Measurements from ENCODE around the gene TRRAP.

The TRRAP gene

GRCh38 chr7:98945852-98946251 is 67.5 kb downstream of the TRRAP start:
- H3K4me1 ChIP-seq (ENCODE audit: control insufficient read depth, insufficient read depth, low read length) = no peaks in the 10 kb centered on the region
- no peak overlapping the region for H3K4me3 ChIP-seq (ENCODE audit: low read length in 2 of 2)
- peaks cover 59 to 65% of the 10 kb centered on the region in 2 donors for H3K36me3 ChIP-seq (ENCODE audit: control insufficient read depth in 2 of 2, insufficient read depth in 2 of 2, low read length in 2 of 2)
- no peaks in the 10 kb centered on the region for H3K9me3 ChIP-seq (ENCODE audit: control insufficient read depth in 2 of 2, low read length in 2 of 2)
- H3K9ac ChIP-seq (ENCODE audit: low read length in 2 of 2) = no peak overlapping the region
- no peaks in the 10 kb centered on the region for H3K27me3 ChIP-seq (ENCODE audit: control insufficient read depth in 1 of 2, insufficient read depth in 2 of 2, low read length in 2 of 2)
- H3K27ac ChIP-seq (ENCODE audit: low read length) = no peak overlapping the region

- H3K4me3 ChIP-seq (ENCODE audit: low read length in 2 of 2) = no peak overlapping the region
- H3K9me3 ChIP-seq (ENCODE audit: control insufficient read depth in 2 of 2, low read length in 2 of 2) = no peaks in the 10 kb centered on the region
- no peak overlapping the region for H3K27ac ChIP-seq (ENCODE audit: low read length)
- H3K36me3 ChIP-seq (ENCODE audit: control insufficient read depth in 2 of 2, insufficient read depth in 2 of 2, low read length in 2 of 2) = peaks cover 61 to 65% of the 10 kb centered on the region in 2 donors
- no peaks in the 10 kb centered on the region for H3K4me1 ChIP-seq (ENCODE audit: control insufficient read depth, insufficient read depth, low read length)
- no peaks in the 10 kb centered on the region for H3K27me3 ChIP-seq (ENCODE audit: control insufficient read depth in 1 of 2, insufficient read depth in 2 of 2, low read length in 2 of 2)
- no peak overlapping the region for H3K9ac ChIP-seq (ENCODE audit: low read length in 2 of 2)
These were observed 68.1 kb downstream of the TRRAP start for GRCh38 chr7:98946389-98946788.

GRCh38 chr7:98949336-98950044 is 71.2 kb downstream of the TRRAP start:
- H3K27ac ChIP-seq (ENCODE audit: low read length) = no peak overlapping the region
- H3K4me3 ChIP-seq (ENCODE audit: low read length in 2 of 2) = no peak overlapping the region
- H3K36me3 ChIP-seq (ENCODE audit: control insufficient read depth in 2 of 2, insufficient read depth in 2 of 2, low read length in 2 of 2) = peaks cover 73 to 74% of the 10 kb centered on the region in 2 donors
- H3K4me1 ChIP-seq (ENCODE audit: control insufficient read depth, insufficient read depth, low read length) = no peaks in the 10 kb centered on the region
- no peaks in the 10 kb centered on the region for H3K27me3 ChIP-seq (ENCODE audit: control insufficient read depth in 1 of 2, insufficient read depth in 2 of 2, low read length in 2 of 2)
- H3K9ac ChIP-seq (ENCODE audit: low read length in 2 of 2) = no peak overlapping the region
- no peaks in the 10 kb centered on the region for H3K9me3 ChIP-seq (ENCODE audit: control insufficient read depth in 2 of 2, low read length in 2 of 2)

GRCh38 chr7:98955992-98956391 is 77.7 kb downstream of the TRRAP start:
- Histone ChIP-seq H3K27ac (ENCODE audit: low read length) (no peak overlapping the region), H3K36me3 (ENCODE audit: control insufficient read depth in 2 of 2, insufficient read depth in 2 of 2, low read length in 2 of 2) (peaks cover 78 to 79% of the 10 kb centered on the region in 2 donors), H3K9ac (ENCODE audit: low read length in 2 of 2) (no peak overlapping the region), H3K4me3 (ENCODE audit: low read length in 2 of 2) (no peak overlapping the region), H3K27me3 (ENCODE audit: control insufficient read depth in 1 of 2, insufficient read depth in 2 of 2, low read length in 2 of 2) (no peaks in the 10 kb centered on the region), H3K9me3 (ENCODE audit: control insufficient read depth in 2 of 2, low read length in 2 of 2) (no peaks in the 10 kb centered on the region), H3K4me1 (ENCODE audit: control insufficient read depth, insufficient read depth, low read length) (no peaks in the 10 kb centered on the region)

DNA sequence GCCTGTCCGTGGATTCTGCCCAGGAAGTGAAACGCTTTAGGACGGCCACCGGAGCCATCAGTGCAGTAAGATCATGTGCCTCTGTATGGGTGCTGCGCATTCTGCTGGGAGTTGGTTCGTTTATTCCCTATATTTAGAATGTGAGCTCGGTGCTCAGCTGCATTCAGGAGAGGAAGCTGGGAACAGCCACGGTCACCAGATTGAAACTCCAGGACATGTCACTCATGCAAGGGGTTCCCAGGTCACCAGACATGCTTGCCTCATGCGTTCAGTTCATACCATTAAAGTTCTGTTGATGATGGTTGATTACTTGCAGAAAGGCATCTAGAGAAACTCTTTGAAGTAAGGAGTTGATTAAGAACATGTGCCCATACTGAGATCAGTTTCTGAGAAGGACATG is 78.1 kb downstream of the TRRAP start:
- H3K27ac ChIP-seq (ENCODE audit: low read length) = no peak overlapping the region

DNA sequence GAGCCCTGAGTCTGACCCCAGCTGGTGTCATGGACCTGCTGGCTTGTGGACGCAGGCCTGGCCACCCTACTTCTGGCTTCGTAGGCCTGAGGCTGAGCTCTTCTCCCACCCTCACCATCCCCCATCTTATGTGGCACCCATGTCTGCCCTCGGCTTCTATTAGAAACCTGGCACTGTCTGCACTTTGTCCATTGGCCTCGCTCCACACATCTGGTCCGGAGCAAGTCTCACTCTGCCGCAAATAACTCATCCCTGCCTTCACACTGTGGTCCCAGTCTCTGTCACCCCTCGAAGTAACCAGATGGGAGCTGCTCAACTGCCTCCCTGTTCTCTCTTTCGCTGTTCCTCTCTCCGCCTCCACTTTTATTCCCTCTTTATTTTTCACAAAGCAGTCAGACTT is 78.6 kb downstream of the TRRAP start:
- Histone ChIP-seq H3K4me1 (ENCODE audit: control insufficient read depth, insufficient read depth, low read length) (no peaks in the 10 kb centered on the region), H3K4me3 (ENCODE audit: low read length in 2 of 2) (no peak overlapping the region), H3K9me3 (ENCODE audit: control insufficient read depth in 2 of 2, low read length in 2 of 2) (no peaks in the 10 kb centered on the region), H3K9ac (ENCODE audit: low read length in 2 of 2) (no peak overlapping the region), H3K27ac (ENCODE audit: low read length) (no peak overlapping the region), H3K36me3 (ENCODE audit: control insufficient read depth in 2 of 2, insufficient read depth in 2 of 2, low read length in 2 of 2) (peaks cover 75 to 76% of the 10 kb centered on the region in 2 donors), H3K27me3 (ENCODE audit: control insufficient read depth in 1 of 2, insufficient read depth in 2 of 2, low read length in 2 of 2) (no peaks in the 10 kb centered on the region)

More for the DNA sequence above, 78.1 kb downstream of the TRRAP start:
- no peaks in the 10 kb centered on the region for H3K27me3 ChIP-seq (ENCODE audit: control insufficient read depth in 1 of 2, insufficient read depth in 2 of 2, low read length in 2 of 2)
- H3K9ac ChIP-seq (ENCODE audit: low read length in 2 of 2) = no peak overlapping the region
- H3K4me1 ChIP-seq (ENCODE audit: control insufficient read depth, insufficient read depth, low read length) = no peaks in the 10 kb centered on the region
- no peak overlapping the region for H3K4me3 ChIP-seq (ENCODE audit: low read length in 2 of 2)
- H3K36me3 ChIP-seq (ENCODE audit: control insufficient read depth in 2 of 2, insufficient read depth in 2 of 2, low read length in 2 of 2) = peaks cover 78 to 79% of the 10 kb centered on the region in 2 donors
- H3K9me3 ChIP-seq (ENCODE audit: control insufficient read depth in 2 of 2, low read length in 2 of 2) = no peaks in the 10 kb centered on the region

DNA sequence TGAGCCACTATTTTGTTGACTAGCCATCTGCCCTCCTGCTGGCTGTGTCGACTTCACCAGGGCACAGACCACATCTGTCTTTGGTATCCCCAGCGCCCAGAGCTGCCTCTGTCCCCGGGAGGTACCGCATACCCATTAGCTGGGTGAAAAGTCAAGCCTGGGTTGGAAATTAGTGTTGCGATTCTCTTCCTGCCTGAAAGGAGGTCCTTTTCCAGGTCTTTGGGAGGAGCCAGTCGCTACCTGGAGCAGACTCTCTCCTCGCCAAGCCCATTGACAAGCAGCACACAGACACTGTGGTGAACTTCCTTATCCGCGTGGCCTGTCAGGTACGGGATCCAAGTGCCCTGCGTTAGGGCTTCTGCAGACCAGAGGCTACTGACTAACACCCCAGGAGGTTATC is 79.4 kb downstream of the TRRAP start:
- Histone ChIP-seq H3K27me3 (ENCODE audit: control insufficient read depth in 1 of 2, insufficient read depth in 2 of 2, low read length in 2 of 2) (no peaks in the 10 kb centered on the region), H3K9me3 (ENCODE audit: control insufficient read depth in 2 of 2, low read length in 2 of 2) (no peaks in the 10 kb centered on the region), H3K36me3 (ENCODE audit: control insufficient read depth in 2 of 2, insufficient read depth in 2 of 2, low read length in 2 of 2) (peaks cover 76 to 78% of the 10 kb centered on the region in 2 donors), H3K9ac (ENCODE audit: low read length in 2 of 2) (no peak overlapping the region), H3K4me1 (ENCODE audit: control insufficient read depth, insufficient read depth, low read length) (no peaks in the 10 kb centered on the region), H3K27ac (ENCODE audit: low read length) (no peak overlapping the region), H3K4me3 (ENCODE audit: low read length in 2 of 2) (no peak overlapping the region)

DNA sequence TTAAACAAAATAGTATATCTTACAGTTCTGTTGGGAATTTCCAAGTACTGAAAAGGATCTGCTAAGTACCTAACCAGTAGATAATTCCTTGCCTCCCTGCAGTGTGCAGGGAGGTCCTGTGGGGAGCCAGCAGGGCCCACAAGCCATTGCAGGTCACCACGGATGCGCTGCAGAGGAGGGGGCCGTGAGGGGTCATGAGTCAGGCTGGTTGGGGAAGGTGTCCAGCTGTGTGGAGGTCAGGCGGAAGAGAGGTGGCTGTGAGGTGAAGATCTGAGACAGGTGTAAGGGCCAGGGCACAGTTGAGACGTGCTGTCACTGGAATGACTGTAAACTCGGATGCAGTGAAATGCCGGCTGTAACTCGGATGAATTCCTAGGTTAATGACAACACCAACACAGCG is 80.6 kb downstream of the TRRAP start:
- Histone ChIP-seq H3K9me3 (ENCODE audit: control insufficient read depth in 2 of 2, low read length in 2 of 2) (no peaks in the 10 kb centered on the region), H3K9ac (ENCODE audit: low read length in 2 of 2) (no peak overlapping the region), H3K36me3 (ENCODE audit: control insufficient read depth in 2 of 2, insufficient read depth in 2 of 2, low read length in 2 of 2) (peaks cover 71 to 77% of the 10 kb centered on the region in 2 donors), H3K4me3 (ENCODE audit: low read length in 2 of 2) (no peak overlapping the region), H3K27me3 (ENCODE audit: control insufficient read depth in 1 of 2, insufficient read depth in 2 of 2, low read length in 2 of 2) (no peaks in the 10 kb centered on the region), H3K27ac (ENCODE audit: low read length) (no peak overlapping the region), H3K4me1 (ENCODE audit: control insufficient read depth, insufficient read depth, low read length) (no peaks in the 10 kb centered on the region)

DNA sequence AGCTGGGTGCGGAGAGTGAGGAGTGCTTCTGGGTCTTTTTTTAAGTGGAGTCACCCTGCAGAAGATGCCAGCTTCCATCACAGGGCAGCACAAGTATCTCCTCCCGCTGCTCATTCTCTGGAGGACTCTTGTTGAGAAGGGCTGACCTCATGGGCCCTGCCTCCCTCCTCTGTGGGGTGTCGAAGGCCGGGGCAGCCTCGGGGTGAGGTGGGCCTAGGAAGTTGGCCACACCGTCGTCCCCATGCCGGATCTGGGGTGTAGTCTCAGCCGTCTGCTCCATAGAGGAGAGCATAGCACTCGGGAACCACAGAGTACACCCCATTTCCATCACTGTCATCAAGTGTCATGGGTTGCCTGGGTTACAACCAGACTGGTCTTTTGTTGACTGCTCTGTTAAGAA is 85.0 kb downstream of the TRRAP start:
- H3K36me3 ChIP-seq (ENCODE audit: control insufficient read depth in 2 of 2, insufficient read depth in 2 of 2, low read length in 2 of 2) = peaks cover 51 to 68% of the 10 kb centered on the region in 2 donors
- no peaks in the 10 kb centered on the region for H3K9me3 ChIP-seq (ENCODE audit: control insufficient read depth in 2 of 2, low read length in 2 of 2)
- H3K4me1 ChIP-seq (ENCODE audit: control insufficient read depth, insufficient read depth, low read length) = no peaks in the 10 kb centered on the region
- H3K27ac ChIP-seq (ENCODE audit: low read length) = no peak overlapping the region
- H3K4me3 ChIP-seq (ENCODE audit: low read length in 2 of 2) = no peak overlapping the region
- no peaks in the 10 kb centered on the region for H3K27me3 ChIP-seq (ENCODE audit: control insufficient read depth in 1 of 2, insufficient read depth in 2 of 2, low read length in 2 of 2)
- no peak overlapping the region for H3K9ac ChIP-seq (ENCODE audit: low read length in 2 of 2)

DNA sequence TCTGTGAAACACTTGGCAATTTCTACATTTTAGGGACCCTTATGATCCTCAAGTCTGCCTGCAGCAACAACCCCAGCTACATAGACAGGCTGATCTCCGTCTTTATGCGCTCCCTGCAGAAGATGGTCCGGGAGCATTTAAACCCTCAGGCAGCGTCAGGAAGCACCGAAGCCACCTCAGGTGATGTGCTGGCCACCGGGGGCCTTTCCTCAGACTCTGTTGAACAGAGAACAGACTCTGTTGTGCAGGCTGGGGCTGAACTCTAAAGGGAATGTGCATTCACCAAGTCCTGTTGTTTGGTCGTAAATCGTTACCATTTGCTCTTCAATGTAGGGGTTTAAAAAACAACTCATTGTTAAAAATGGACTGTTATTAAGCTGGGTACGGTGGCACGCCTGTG is 86.3 kb downstream of the TRRAP start:
- Histone ChIP-seq H3K9ac (ENCODE audit: low read length in 2 of 2) (no peak overlapping the region), H3K36me3 (ENCODE audit: control insufficient read depth in 2 of 2, insufficient read depth in 2 of 2, low read length in 2 of 2) (peaks cover 55 to 69% of the 10 kb centered on the region in 2 donors), H3K4me3 (ENCODE audit: low read length in 2 of 2) (no peak overlapping the region), H3K27ac (ENCODE audit: low read length) (no peak overlapping the region), H3K9me3 (ENCODE audit: control insufficient read depth in 2 of 2, low read length in 2 of 2) (no peaks in the 10 kb centered on the region), H3K4me1 (ENCODE audit: control insufficient read depth, insufficient read depth, low read length) (no peaks in the 10 kb centered on the region), H3K27me3 (ENCODE audit: control insufficient read depth in 1 of 2, insufficient read depth in 2 of 2, low read length in 2 of 2) (no peaks in the 10 kb centered on the region)

DNA sequence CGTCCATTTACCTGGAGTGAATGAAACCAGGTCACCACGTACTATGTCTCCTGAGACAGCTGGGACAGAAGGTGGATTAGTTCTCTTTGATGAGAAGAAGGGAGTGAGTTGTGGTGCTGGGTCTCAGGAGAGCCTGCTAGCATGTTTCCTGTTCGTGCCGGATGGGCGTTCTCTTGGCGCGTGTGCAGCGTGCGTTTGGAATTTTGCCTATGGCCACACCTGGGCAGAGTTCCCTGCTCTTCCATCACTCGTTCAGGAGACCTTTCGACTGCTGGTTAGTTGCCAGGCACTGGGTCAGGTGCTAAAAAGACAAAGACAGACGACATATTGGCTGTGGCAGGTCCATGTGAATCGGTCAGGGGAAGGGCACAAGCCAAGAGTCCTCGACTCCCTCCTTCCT is 90.3 kb downstream of the TRRAP start:
- H3K4me3 ChIP-seq (ENCODE audit: low read length in 2 of 2) = no peak overlapping the region
- H3K36me3 ChIP-seq (ENCODE audit: control insufficient read depth in 2 of 2, insufficient read depth in 2 of 2, low read length in 2 of 2) = peaks cover 50 to 68% of the 10 kb centered on the region in 2 donors
- H3K27ac ChIP-seq (ENCODE audit: low read length) = no peak overlapping the region
- H3K9ac ChIP-seq (ENCODE audit: low read length in 2 of 2) = no peak overlapping the region
- H3K27me3 ChIP-seq (ENCODE audit: control insufficient read depth in 1 of 2, insufficient read depth in 2 of 2, low read length in 2 of 2) = no peaks in the 10 kb centered on the region
- H3K4me1 ChIP-seq (ENCODE audit: control insufficient read depth, insufficient read depth, low read length) = no peaks in the 10 kb centered on the region
- no peaks in the 10 kb centered on the region for H3K9me3 ChIP-seq (ENCODE audit: control insufficient read depth in 2 of 2, low read length in 2 of 2)

All from stomach smooth muscle (tissue), 2 donors.